Measurements from ENCODE around the gene GBE1.

The GBE1 gene

DNA sequence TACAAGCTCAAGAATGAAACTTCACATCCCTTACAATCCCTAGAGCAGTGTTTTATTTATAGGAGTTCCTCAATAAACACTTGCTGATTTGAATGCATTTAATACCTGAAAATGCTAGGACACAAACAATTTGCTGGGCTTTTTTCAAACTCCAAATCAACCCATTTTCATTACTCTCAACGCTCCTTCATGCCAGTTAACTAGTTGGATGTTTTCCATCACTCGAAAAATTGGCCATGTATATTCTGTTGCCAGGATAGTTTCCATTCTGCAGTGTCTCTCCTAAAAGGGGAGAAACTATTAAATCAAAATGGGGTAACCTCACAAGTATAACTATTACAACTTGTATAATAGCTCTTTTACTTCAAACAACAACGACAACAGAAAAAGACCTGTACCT is 1.2 kb downstream of the GBE1 start:
- TF ChIP-seq EGR1 (IDR thresholded peaks at IDR 0.05) = no peak
- TF ChIP-seq YY1 (IDR thresholded peaks at IDR 0.05; ENCODE audit: low read depth) = no peak
- no peak for TF ChIP-seq FOXM1 (IDR thresholded peaks at IDR 0.05; ENCODE audit: borderline replicate concordance, low read depth)
- TF ChIP-seq TAF1 (IDR thresholded peaks at IDR 0.05; ENCODE audit: low read depth) = no peak

DNA sequence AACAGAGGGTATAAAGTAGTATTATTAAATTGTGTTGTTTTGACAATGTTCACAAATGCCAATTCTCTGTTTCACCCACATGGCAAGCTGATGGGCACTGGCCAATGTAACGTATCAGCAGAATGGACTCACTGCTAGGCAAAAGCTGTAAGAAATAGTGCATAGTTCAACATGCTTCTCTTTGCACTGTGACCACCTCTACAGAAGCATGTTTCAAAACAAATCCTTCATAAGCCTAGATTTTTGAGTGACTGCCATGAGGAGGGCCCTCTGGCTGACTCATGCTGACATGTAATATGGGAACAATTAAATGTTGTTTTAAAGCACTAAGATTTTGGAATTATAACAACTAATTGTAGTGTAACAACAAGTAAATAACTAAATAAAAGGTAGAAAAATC is 3.2 kb downstream of the GBE1 start:
- TF ChIP-seq, protein P1, sequence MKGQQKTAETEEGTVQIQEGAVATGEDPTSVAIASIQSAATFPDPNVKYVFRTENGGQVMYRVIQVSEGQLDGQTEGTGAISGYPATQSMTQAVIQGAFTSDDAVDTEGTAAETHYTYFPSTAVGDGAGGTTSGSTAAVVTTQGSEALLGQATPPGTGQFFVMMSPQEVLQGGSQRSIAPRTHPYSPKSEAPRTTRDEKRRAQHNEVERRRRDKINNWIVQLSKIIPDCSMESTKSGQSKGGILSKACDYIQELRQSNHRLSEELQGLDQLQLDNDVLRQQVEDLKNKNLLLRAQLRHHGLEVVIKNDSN (IDR thresholded peaks at IDR 0.05) = no peak
- TF ChIP-seq TCF12 (IDR thresholded peaks at IDR 0.05; ENCODE audit: low read depth) (no peak), NFIC (IDR thresholded peaks at IDR 0.05) (no peak), RAD21 (IDR thresholded peaks at IDR 0.05; ENCODE audit: low read depth) (no peak), FOXM1 (IDR thresholded peaks at IDR 0.05; ENCODE audit: borderline replicate concordance, low read depth) (no peak), CEBPB (IDR thresholded peaks at IDR 0.05) (no peak), EP300 (IDR thresholded peaks at IDR 0.05; ENCODE audit: borderline replicate concordance) (no peak), TEAD4 (IDR thresholded peaks at IDR 0.05) (no peak), CREB1 (IDR thresholded peaks at IDR 0.05; ENCODE audit: low read depth) (no peak), TAF1 (IDR thresholded peaks at IDR 0.05; ENCODE audit: low read depth) (no peak), YY1 (IDR thresholded peaks at IDR 0.05; ENCODE audit: low read depth) (no peak)
- TF ChIP-seq, protein P2, sequence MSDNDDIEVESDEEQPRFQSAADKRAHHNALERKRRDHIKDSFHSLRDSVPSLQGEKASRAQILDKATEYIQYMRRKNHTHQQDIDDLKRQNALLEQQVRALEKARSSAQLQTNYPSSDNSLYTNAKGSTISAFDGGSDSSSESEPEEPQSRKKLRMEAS (IDR thresholded peaks at IDR 0.05) = no peak
- TF ChIP-seq, protein P3, sequence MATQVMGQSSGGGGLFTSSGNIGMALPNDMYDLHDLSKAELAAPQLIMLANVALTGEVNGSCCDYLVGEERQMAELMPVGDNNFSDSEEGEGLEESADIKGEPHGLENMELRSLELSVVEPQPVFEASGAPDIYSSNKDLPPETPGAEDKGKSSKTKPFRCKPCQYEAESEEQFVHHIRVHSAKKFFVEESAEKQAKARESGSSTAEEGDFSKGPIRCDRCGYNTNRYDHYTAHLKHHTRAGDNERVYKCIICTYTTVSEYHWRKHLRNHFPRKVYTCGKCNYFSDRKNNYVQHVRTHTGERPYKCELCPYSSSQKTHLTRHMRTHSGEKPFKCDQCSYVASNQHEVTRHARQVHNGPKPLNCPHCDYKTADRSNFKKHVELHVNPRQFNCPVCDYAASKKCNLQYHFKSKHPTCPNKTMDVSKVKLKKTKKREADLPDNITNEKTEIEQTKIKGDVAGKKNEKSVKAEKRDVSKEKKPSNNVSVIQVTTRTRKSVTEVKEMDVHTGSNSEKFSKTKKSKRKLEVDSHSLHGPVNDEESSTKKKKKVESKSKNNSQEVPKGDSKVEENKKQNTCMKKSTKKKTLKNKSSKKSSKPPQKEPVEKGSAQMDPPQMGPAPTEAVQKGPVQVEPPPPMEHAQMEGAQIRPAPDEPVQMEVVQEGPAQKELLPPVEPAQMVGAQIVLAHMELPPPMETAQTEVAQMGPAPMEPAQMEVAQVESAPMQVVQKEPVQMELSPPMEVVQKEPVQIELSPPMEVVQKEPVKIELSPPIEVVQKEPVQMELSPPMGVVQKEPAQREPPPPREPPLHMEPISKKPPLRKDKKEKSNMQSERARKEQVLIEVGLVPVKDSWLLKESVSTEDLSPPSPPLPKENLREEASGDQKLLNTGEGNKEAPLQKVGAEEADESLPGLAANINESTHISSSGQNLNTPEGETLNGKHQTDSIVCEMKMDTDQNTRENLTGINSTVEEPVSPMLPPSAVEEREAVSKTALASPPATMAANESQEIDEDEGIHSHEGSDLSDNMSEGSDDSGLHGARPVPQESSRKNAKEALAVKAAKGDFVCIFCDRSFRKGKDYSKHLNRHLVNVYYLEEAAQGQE (IDR thresholded peaks at IDR 0.05; ENCODE audit: low read depth) = no peak

DNA sequence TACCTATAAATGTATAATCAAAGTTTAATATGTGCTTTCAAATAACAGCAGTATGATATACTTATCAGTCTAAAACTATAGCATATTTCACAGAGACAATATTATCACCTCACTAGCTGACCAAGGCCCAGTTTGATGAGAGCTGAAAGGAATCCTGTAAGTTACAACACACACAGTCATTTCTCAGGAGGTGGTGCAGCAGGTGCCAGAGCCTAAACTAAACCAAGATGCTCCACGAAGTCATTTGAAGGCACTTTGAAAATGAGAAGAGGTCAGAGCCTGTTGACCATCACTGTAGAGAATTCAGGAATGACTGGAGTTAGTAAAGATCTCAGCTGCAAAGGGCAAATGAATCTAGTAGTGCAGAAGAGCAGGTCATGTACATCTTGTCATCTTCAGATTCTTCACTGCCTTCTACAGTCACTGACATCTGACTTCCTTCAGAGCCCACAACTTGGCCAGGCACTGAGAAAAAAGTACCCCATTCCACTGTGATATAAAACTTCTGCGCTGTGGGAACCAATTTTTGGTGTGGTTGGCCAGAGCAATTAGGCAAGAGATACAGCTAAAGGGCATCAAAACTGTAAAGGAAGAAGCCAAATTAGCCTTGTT is 7.9 kb downstream of the GBE1 start:
- TF ChIP-seq EGR1 (IDR thresholded peaks at IDR 0.05) (no peak), CEBPB (IDR thresholded peaks at IDR 0.05) (no peak), TEAD4 (IDR thresholded peaks at IDR 0.05) (no peak), NFIC (IDR thresholded peaks at IDR 0.05) (no peak), RAD21 (IDR thresholded peaks at IDR 0.05; ENCODE audit: low read depth) (no peak), CREB1 (IDR thresholded peaks at IDR 0.05; ENCODE audit: low read depth) (no peak), ZBTB7A (IDR thresholded peaks at IDR 0.05; ENCODE audit: low read depth) (no peak), EP300 (IDR thresholded peaks at IDR 0.05; ENCODE audit: borderline replicate concordance) (no peak), YY1 (IDR thresholded peaks at IDR 0.05; ENCODE audit: low read depth) (no peak)
- TF ChIP-seq, protein P3 (IDR thresholded peaks at IDR 0.05; ENCODE audit: low read depth) = no peak
- TF ChIP-seq, protein P1 (IDR thresholded peaks at IDR 0.05) = no peak
- TF ChIP-seq, protein P2 (IDR thresholded peaks at IDR 0.05) = no peak

DNA sequence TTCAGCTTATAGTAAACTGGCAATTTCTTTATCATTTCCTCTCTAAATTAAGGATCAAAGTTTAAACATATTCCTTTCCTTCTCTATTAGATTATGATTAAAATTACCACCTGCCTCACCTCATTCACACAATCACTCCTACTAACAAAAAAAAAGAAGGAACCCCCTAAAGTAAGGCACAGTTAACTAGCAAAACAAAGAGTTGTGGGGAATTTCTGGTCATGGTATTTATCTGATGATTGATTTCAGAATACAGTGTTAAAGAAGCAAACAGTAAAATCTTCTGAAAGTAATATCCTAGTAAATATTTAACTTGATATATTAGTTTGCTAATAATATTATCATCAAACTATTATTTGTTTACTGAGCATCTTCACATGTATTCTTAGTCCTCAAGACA is 8.8 kb downstream of the GBE1 start:
- TF ChIP-seq, protein P1 (IDR thresholded peaks at IDR 0.05) = no peak
- TF ChIP-seq NFIC (IDR thresholded peaks at IDR 0.05) = no peak
- TF ChIP-seq, protein P2 (IDR thresholded peaks at IDR 0.05) = no peak
- TF ChIP-seq FOXM1 (IDR thresholded peaks at IDR 0.05; ENCODE audit: borderline replicate concordance, low read depth) = no peak
- no peak for TF ChIP-seq TEAD4 (IDR thresholded peaks at IDR 0.05)
- TF ChIP-seq TCF12 (IDR thresholded peaks at IDR 0.05; ENCODE audit: low read depth) = no peak
- no peak for TF ChIP-seq EGR1 (IDR thresholded peaks at IDR 0.05)
- TF ChIP-seq, protein P3 (IDR thresholded peaks at IDR 0.05; ENCODE audit: low read depth) = no peak
- no peak for TF ChIP-seq CEBPB (IDR thresholded peaks at IDR 0.05)
- TF ChIP-seq TAF1 (IDR thresholded peaks at IDR 0.05; ENCODE audit: low read depth) = no peak
- TF ChIP-seq ZBTB7A (IDR thresholded peaks at IDR 0.05; ENCODE audit: low read depth) = no peak
- TF ChIP-seq CREB1 (IDR thresholded peaks at IDR 0.05; ENCODE audit: low read depth) = no peak

Data from Ishikawa (cell line).